HK-2 (cell line): ENCODE data around the gene FHIT.

Source experiments
- DNase-seq: peaks from one replicate; pipeline ENCODE4 v3.0.0-alpha.2; 2018; ENCODE audit not compliant: unreplicated experiment

Gene FHIT

GRCh38 chr3:60764870-60765269, 486.4 kb downstream of the FHIT start:
- DNase-seq: no peak

GRCh38 chr3:60760145-60760544, 491.1 kb downstream of the FHIT start:
- no peak for DNase-seq

- no peak for DNase-seq
Measured at GRCh38 chr3:60759439-60759838, 491.8 kb downstream of the FHIT start.

GRCh38 chr3:60758831-60759230, 492.4 kb downstream of the FHIT start:
- DNase-seq: no peak

GRCh38 chr3:60758171-60758570, 493.1 kb downstream of the FHIT start:
- no peak for DNase-seq

GRCh38 chr3:60757724-60758123, 493.5 kb downstream of the FHIT start:
- no peak for DNase-seq

- no peak for DNase-seq
Measured at GRCh38 chr3:60756241-60757030, 494.8 kb downstream of the FHIT start.

GRCh38 chr3:60755094-60755493, 496.2 kb downstream of the FHIT start:
- no peak for DNase-seq

- no peak for DNase-seq
Measured at GRCh38 chr3:60754617-60755016, 496.6 kb downstream of the FHIT start.

- DNase-seq: no peak
Measured at GRCh38 chr3:60752809-60753208, 498.4 kb downstream of the FHIT start.

- no peak for DNase-seq
Measured at GRCh38 chr3:60746695-60747416, 504.4 kb downstream of the FHIT start.

GRCh38 chr3:60746043-60746638, 505.1 kb downstream of the FHIT start:
- DNase-seq: no peak

GRCh38 chr3:60743631-60744164, 507.6 kb downstream of the FHIT start:
- DNase-seq: no peak

GRCh38 chr3:60742606-60743145, 508.6 kb downstream of the FHIT start:
- no peak for DNase-seq

- no peak for DNase-seq
Measured at GRCh38 chr3:60737633-60738399, 513.4 kb downstream of the FHIT start.

- no peak for DNase-seq
Measured at GRCh38 chr3:60730371-60730770, 520.9 kb downstream of the FHIT start.

GRCh38 chr3:60729056-60729455, 522.2 kb downstream of the FHIT start:
- no peak for DNase-seq

GRCh38 chr3:60728006-60728405, 523.2 kb downstream of the FHIT start:
- DNase-seq: no peak

GRCh38 chr3:60720736-60721135, 530.5 kb downstream of the FHIT start:
- no peak for DNase-seq

- DNase-seq: no peak
Measured at GRCh38 chr3:60716573-60716972, 534.7 kb downstream of the FHIT start.

GRCh38 chr3:60708191-60708975, 542.9 kb downstream of the FHIT start:
- DNase-seq: no peak
